Right lobe of liver (tissue), 4 donors: ENCODE results near the gene ZDHHC7.

Experiments used
- CTCF ChIP-seq, 4 donors: fragments of 200-600 bp in 3 of 4; fragments of 450-650 bp in 1 of 4; IDR thresholded peaks; one replicate each; pipeline versions ENCODE4 v1.5.1 to v1.8.0; 2016 to 2022; ENCODE audit warnings: antibody characterized with exemption in 4 of 4, mild to moderate bottlenecking in 2 of 4
- POLR2A ChIP-seq: fragments of 450-650 bp; IDR thresholded peaks from one replicate; pipeline ENCODE4 v1.6.1; 2017; ENCODE audit warnings: antibody characterized with exemption, mild to moderate bottlenecking
- donor health status: DM: no; HTN: no; CAD: no.
- donor health status: DM: no; HTN: no; CAD: no.
- donor health status: DM: no; HTN: yes; CAD: no.

DNA sequence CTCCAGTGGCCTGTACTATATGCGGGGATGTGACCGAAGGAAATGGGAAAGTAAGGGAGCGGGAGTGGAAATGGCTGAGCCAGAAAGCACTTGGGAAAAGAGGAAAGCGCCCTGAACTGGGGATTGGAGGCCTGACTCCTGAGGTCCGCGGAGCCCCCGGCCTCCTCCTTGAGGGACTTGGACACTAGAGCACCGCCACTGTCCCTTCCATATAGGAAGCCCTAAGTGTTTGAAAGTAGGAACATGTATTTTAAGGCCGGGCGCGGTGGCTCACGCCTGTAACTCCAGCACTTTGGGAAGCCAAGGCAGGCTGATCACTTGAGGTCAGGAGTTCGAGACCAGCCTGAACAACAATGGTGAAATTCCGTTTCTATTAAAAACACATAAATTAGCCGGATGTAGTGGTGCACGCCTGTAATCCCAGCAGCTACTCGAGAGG, 530 bp upstream of the ZDHHC7 start:
- no peak for TF ChIP-seq POLR2A
- no peak for TF ChIP-seq CTCF (IDR thresholded peaks at IDR 0.05)
